Activated CD8-positive, alpha-beta T cell treated with anti-CD3 and anti-CD28 coated beads, Interleukin-2, amount 10 ng/mL, durations not matched to agents 7 days and 5 days (primary cell): ENCODE measurements around the gene PARD3B. TPM values are rescaled to one million over a fixed set of nuclear protein-coding genes. Genes with fewer than 3 reads are reported as not detected.

Experiments used
- ATAC-seq: fragments of 150-1000 bp; cut with Tn5 transposase; one replicate; pipeline ENCODE4 v1.10.0; 2021; ENCODE audit warnings: moderate library complexity
- CTCF ChIA-PET: fragments of 350-600 bp; sonication (Branson Sonifier 250); formaldehyde crosslinking; loops from one replicate; lab custom pipeline; 2021; ENCODE audit warnings: antibody characterized with exemption; lab: Charles Lee
- POLR2A ChIA-PET: fragments of 350-600 bp; sonication (Branson Sonifier 250); formaldehyde crosslinking; loops from one replicate; lab custom pipeline; 2021; ENCODE audit warnings: antibody characterized with exemption; lab: Charles Lee
- DNase-seq: peaks from one replicate; pipeline ENCODE4 v3.0.0-alpha.2; 2020
- H3K27ac Mint-ChIP-seq: one replicate; pipeline ENCODE4 v1.8.0; 2021; ENCODE audit warnings: mild to moderate bottlenecking, mixed read lengths
- H3K27me3 Mint-ChIP-seq: one replicate; pipeline ENCODE4 v1.8.0; 2021; ENCODE audit warnings: low read depth, mixed read lengths
- H3K36me3 Mint-ChIP-seq: one replicate; pipeline ENCODE4 v1.8.0; 2021; ENCODE audit warnings: low read depth, mixed read lengths
- H3K4me1 Mint-ChIP-seq: one replicate; pipeline ENCODE4 v1.8.0; 2021; ENCODE audit warnings: low read depth, mixed read lengths
- H3K4me3 Mint-ChIP-seq: one replicate; pipeline ENCODE4 v1.8.0; 2021; ENCODE audit warnings: mild to moderate bottlenecking, mixed read lengths
- H3K9me3 Mint-ChIP-seq: one replicate; pipeline ENCODE4 v1.8.0; 2022; ENCODE audit warnings: mixed read lengths; ENCODE audit not compliant: insufficient read depth
- total RNA-seq, 2 experiments: library from RNA; stranded (reverse); gene quantifications; one replicate each; pipeline ENCODE4 v1.2.3, GENCODE V29; 2021

The PARD3B gene
- total RNA-seq, 2 experiments from 2014 or later: 0.76 to 1.0 TPM

DNA sequence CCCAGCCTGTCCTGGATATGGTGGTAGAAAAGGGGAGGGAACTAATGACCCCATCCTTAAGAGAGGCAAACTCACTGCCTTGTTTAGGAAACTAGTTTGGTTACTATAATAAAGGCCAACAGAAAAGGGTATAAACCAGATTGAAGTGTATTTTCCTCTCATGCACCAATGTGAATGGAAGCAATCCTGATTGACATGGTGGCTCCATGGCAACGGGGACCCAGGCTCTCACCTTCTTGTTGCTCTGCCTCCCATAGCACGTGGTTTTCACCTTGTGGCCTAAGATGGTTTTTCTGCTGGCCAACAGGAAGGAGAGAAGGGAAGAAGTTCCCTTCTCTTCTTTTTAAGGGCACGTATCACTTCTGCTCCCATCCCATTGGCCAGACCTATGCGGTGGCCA lies 1069.7 kb downstream of the PARD3B start:
- Mint-ChIP-seq H3K27ac (no peak overlapping the region), H3K36me3 (peaks cover 4% of the 10 kb centered on the region), H3K4me3 (no peak overlapping the region), H3K4me1 (peaks cover 42% of the 10 kb centered on the region), H3K27me3 (peaks cover 9% of the 10 kb centered on the region), H3K9me3 (peaks cover 3% of the 10 kb centered on the region)
- CTCF ChIA-PET: interaction anchor here (1.4 kb wide), 1 partner anchor 61 kb away, joined by 3 read pairs; no protein-coding TSS in a partner anchor
- POLR2A ChIA-PET: interaction anchor here (0.7 kb wide), 1 partner anchor 23 kb away, joined by 5 read pairs; no protein-coding TSS in a partner anchor
- no peak for ATAC-seq
- no peak for DNase-seq

DNA sequence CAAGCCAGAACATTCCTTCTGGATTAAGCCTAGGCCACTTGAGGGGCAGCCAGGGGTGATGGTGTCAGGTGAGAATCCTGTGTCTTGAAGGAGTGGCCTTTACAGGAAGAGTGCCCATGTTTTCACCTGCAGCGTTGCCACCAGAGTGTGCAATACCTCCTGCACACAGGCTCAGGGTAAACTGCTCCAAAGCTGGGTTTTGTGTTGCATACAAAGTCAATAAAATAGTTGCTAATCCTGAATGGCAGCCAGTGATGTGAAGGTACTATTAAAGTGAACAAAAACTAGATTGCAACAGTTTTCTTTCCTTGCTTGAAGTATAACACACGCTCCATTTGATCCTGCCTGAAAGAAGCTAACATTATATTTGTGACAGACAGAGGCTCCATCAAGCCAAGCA lies 1072.6 kb downstream of the PARD3B start:
- DNase-seq (no peak), ATAC-seq (no peak)
- no peaks in the 10 kb centered on the region for H3K9me3 Mint-ChIP-seq
- no peak overlapping the region for H3K4me3 Mint-ChIP-seq
- ChIA-PET POLR2A (no interaction called here), CTCF (interaction anchor here (1.1 to 6.0 kb wide), 2 partner anchors 57 to 61 kb away, joined by 4 to 32 read pairs; no protein-coding TSS in a partner anchor)
- H3K27ac Mint-ChIP-seq: no peak overlapping the region
- H3K27me3 Mint-ChIP-seq: peaks cover 2% of the 10 kb centered on the region
- H3K36me3 Mint-ChIP-seq: no peaks in the 10 kb centered on the region
- H3K4me1 Mint-ChIP-seq: peaks cover 23% of the 10 kb centered on the region

DNA sequence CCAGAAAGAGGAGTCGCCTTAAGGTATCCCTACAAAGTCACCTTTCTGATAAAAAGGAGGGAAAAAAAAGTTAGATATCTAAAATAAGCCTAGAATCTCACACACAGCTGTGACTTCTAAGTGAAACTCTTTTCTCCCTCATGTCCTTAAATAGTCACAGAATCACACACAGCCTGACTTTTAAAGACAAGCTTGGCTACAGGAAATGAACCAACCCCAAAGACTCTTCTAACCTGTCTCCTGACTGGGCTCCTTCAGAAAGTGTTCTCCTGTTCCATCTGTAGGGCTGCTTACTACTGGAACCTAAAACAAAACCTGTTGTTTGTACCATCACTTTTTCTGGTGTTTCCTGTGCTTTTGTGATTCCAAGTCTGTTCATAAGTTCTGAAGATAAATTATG lies 1074.3 kb downstream of the PARD3B start:
- H3K4me3 Mint-ChIP-seq: no peak overlapping the region
- ChIA-PET CTCF (interaction anchor here (6.0 kb wide), 1 partner anchor 55 kb away, joined by 32 read pairs; no protein-coding TSS in a partner anchor), POLR2A (interaction anchor here (1.5 kb wide), 1 partner anchor 9 kb away, joined by 3 read pairs; no protein-coding TSS in a partner anchor)
- DNase-seq: no peak
- peak overlapping the region; percentile 8 for H3K27ac Mint-ChIP-seq
- H3K27me3 Mint-ChIP-seq: peaks cover 2% of the 10 kb centered on the region
- no peaks in the 10 kb centered on the region for H3K9me3 Mint-ChIP-seq
- ATAC-seq: peak; percentile 49
- no peaks in the 10 kb centered on the region for H3K36me3 Mint-ChIP-seq
- H3K4me1 Mint-ChIP-seq: peaks cover 7% of the 10 kb centered on the region

- ChIA-PET POLR2A (interaction anchor here (0.6 kb wide), 1 partner anchor 13 kb away, joined by 3 read pairs; no protein-coding TSS in a partner anchor), CTCF (no interaction called here)
- Mint-ChIP-seq H3K9me3 (no peaks in the 10 kb centered on the region), H3K27ac (no peak overlapping the region), H3K4me3 (no peak overlapping the region), H3K36me3 (no peaks in the 10 kb centered on the region), H3K4me1 (no peaks in the 10 kb centered on the region), H3K27me3 (no peaks in the 10 kb centered on the region)
- ATAC-seq (no peak), DNase-seq (no peak)
Observed at GRCh38 chr2:205627085-205627484, 1081.8 kb downstream of the PARD3B start.

DNA sequence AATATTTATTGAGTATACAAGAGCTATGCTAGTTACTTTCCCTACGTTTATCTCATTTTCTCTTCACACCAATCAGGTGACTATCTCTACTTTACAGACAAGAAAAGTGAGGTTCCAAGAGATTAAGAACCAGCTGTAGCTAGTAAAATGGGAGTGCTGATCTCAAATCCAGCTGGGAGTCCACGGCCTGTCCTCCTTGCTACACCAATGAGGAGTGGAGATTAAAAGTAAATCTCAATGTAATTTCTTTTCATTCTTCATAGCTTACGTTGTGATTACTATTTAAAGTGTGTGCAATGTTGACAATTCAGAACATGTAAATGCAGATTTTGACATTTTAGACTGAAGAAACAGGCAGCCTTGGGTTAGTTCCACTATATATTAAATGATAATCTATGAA lies 1083.1 kb downstream of the PARD3B start:
- Mint-ChIP-seq H3K27me3 (no peaks in the 10 kb centered on the region), H3K36me3 (no peaks in the 10 kb centered on the region), H3K27ac (no peak overlapping the region), H3K4me1 (no peaks in the 10 kb centered on the region), H3K4me3 (no peak overlapping the region), H3K9me3 (no peaks in the 10 kb centered on the region)
- DNase-seq (no peak), ATAC-seq (no peak)
- ChIA-PET CTCF (no interaction called here), POLR2A (interaction anchor here (1.0 kb wide), 1 partner anchor 10 kb away, joined by 3 read pairs; no protein-coding TSS in a partner anchor)

DNA sequence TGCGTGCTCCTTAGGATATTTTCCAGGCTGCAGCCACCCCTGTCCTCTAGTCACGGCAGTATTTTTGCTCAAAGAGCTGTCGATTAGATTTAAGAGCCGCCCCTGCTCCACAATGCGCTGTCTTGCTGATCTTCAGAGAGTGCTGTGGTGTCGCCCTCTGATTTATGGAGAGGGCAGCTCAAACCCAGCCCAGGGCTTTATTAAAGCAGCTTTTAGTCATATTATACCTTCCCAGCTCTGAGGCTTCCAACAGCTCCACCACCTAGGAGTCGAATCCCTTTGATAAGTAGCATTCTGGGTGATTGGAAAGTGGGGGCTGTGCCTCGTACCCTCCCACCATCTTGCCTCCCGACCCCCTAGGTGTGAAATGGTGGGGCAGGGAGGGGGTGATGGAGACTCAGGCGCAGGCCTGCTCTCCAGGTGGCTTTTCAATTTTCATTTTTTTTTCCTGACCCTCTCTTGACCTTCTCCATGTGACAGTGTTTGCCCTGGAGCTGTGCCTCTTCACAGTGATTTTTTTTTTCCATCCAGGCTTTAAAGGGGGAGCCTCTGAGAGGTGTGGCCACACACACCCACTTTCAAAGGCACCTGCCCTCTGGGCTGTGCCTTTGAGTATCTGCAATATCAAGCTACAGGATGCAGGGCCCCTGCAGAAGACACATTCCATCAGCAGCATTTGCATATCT lies 1084.0 kb downstream of the PARD3B start:
- DNase-seq (no peak), ATAC-seq (no peak)
- Mint-ChIP-seq H3K4me1 (no peaks in the 10 kb centered on the region), H3K36me3 (no peaks in the 10 kb centered on the region), H3K4me3 (no peak overlapping the region), H3K27me3 (no peaks in the 10 kb centered on the region), H3K9me3 (no peaks in the 10 kb centered on the region), H3K27ac (no peak overlapping the region)
- POLR2A ChIA-PET: interaction anchor here (1.0 kb wide), 1 partner anchor 10 kb away, joined by 3 read pairs; no protein-coding TSS in a partner anchor
- CTCF ChIA-PET: no interaction called here

GRCh38 chr2:205633994-205634393 lies 1088.7 kb downstream of the PARD3B start:
- Mint-ChIP-seq H3K9me3 (no peaks in the 10 kb centered on the region), H3K27me3 (no peaks in the 10 kb centered on the region), H3K27ac (no peak overlapping the region), H3K4me3 (no peak overlapping the region), H3K4me1 (peaks cover 17% of the 10 kb centered on the region), H3K36me3 (no peaks in the 10 kb centered on the region)
- no peak for ATAC-seq
- no peak for DNase-seq
- CTCF ChIA-PET: no interaction called here
- POLR2A ChIA-PET: no interaction called here

DNA sequence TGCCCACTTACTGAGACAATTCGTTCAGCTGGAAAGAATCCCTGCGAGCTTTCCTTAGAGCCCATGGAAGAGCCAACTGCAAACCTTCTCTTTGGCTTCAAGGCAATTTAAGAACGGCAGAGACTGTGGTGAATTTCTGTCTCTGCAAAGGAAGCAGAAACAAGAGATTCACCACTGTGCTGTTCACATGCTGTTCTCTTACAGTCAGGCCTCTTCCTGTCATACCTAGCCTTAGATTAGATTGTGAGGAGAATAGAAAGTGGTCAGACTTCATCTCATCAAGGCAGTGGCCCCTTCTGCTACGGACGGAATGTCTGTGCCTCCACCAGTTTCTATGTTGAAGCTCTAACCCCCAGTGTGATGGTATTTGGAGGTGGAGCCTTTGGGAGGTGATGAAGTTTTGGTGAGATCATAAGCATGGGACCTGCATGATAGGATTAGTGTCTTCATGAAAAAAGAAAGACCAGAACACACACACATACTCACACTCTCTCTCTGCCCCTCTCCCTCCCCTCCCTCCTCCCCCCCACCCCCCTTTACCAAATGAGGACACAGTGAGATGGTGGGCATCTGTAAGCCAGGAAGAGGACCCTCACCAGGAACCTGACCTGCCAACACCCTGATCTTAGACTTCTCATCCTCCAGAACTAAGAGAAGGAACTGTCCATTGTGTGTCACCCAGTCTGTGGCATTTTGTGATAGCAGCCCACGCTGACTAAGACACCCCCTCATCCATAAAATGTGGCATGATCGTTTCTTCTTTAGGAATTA lies 1091.5 kb downstream of the PARD3B start:
- H3K9me3 Mint-ChIP-seq: peaks cover 4% of the 10 kb centered on the region
- POLR2A ChIA-PET: no interaction called here
- DNase-seq: no peak

GRCh38 chr2:205637320-205637602 lies 1092.0 kb downstream of the PARD3B start:
- POLR2A ChIA-PET: interaction anchor here (0.6 kb wide), 1 partner anchor 23 kb away, joined by 5 read pairs; no protein-coding TSS in a partner anchor
- no peak for DNase-seq

More for the DNA sequence above, 1091.5 kb downstream of the PARD3B start:
- no peak for ATAC-seq
- H3K27ac Mint-ChIP-seq: peak overlapping the region; percentile 60
- H3K36me3 Mint-ChIP-seq: no peaks in the 10 kb centered on the region
- no peak overlapping the region for H3K4me3 Mint-ChIP-seq
- H3K4me1 Mint-ChIP-seq: peaks cover 17% of the 10 kb centered on the region
- CTCF ChIA-PET: interaction anchor here (1.3 to 1.4 kb wide), 2 partner anchors 43 to 765 kb away, joined by 3 read pairs; no protein-coding TSS in a partner anchor
- peaks cover 4% of the 10 kb centered on the region for H3K27me3 Mint-ChIP-seq

DNA sequence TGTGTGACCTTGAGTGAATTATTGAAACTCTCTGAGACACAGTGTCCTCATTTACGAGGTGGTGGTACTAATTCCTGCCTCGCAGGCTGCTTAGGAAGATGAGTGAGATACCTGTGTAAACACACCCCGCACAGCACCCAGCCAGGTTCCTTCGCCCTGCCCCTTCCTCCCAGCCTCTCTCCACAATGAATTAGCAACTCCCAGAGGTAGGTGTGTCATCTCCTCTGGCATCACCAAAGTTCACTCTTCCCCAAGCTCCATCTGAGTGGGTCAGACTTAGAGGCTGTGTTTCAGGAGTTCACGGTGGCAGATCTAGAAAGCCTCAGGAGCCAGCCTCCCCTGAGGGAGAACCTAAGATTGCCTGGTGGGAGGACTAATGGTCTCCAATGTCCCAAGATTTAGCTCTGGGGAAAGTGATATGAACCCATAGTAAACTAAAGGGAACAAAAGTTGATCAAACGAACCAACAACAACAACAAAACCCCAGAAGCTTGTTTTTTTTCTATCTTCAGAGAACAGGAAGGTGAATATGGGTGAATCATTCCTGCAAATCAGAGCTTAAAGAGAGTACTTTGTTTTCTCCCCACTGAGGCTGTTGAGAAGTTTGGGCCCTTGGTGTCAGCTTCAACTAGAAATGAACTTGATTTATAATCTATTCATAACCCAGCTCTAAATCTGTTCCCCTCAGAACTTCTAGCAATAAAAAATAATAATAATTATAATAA lies 1092.7 kb downstream of the PARD3B start:
- H3K9me3 Mint-ChIP-seq: peaks cover 4% of the 10 kb centered on the region
- ChIA-PET POLR2A (interaction anchor here (0.6 to 0.7 kb wide), 2 partner anchors 23 to 343 kb away, joined by 4 to 5 read pairs; no protein-coding TSS in a partner anchor), CTCF (no interaction called here)
- peaks cover 4% of the 10 kb centered on the region for H3K27me3 Mint-ChIP-seq
- no peaks in the 10 kb centered on the region for H3K36me3 Mint-ChIP-seq
- ATAC-seq: no peak
- no peak overlapping the region for H3K27ac Mint-ChIP-seq
- H3K4me1 Mint-ChIP-seq: peaks cover 17% of the 10 kb centered on the region
- no peak for DNase-seq
- H3K4me3 Mint-ChIP-seq: no peak overlapping the region

More at GRCh38 chr2:205637320-205637602, 1092.0 kb downstream of the PARD3B start:
- no peak overlapping the region for H3K27ac Mint-ChIP-seq
- peaks cover 4% of the 10 kb centered on the region for H3K27me3 Mint-ChIP-seq
- H3K36me3 Mint-ChIP-seq: no peaks in the 10 kb centered on the region
- no peak overlapping the region for H3K4me3 Mint-ChIP-seq
- H3K4me1 Mint-ChIP-seq: peaks cover 17% of the 10 kb centered on the region
- peaks cover 4% of the 10 kb centered on the region for H3K9me3 Mint-ChIP-seq
- CTCF ChIA-PET: interaction anchor here (1.3 to 1.4 kb wide), 2 partner anchors 42 to 765 kb away, joined by 3 read pairs; no protein-coding TSS in a partner anchor
- ATAC-seq: no peak

DNA sequence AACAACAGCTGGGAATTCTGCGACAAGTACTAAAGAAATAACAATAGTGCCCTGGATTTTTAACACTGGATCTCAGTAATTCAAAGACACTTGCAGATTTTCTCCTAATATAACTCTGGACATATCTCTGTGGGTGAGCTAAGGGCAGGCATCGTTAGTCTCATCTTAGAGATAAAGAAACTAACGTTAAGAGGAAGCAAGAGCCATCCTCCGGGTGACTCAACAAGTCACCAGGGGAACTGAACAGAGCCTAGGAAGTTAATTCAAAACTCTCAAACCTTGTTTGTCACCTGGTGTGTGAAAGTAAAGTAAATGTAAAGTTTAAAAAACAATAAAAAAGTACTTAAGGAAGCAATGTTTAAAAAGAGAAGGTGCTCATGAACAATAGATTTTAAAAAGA lies 1095.4 kb downstream of the PARD3B start:
- peaks cover 4% of the 10 kb centered on the region for H3K9me3 Mint-ChIP-seq
- CTCF ChIA-PET: interaction anchor here (1.3 kb wide), 1 partner anchor 38 kb away, joined by 3 read pairs; no protein-coding TSS in a partner anchor

More for the DNA sequence above, 1095.4 kb downstream of the PARD3B start:
- H3K27ac Mint-ChIP-seq: no peak overlapping the region
- POLR2A ChIA-PET: no interaction called here
- peaks cover 17% of the 10 kb centered on the region for H3K4me1 Mint-ChIP-seq
- no peaks in the 10 kb centered on the region for H3K36me3 Mint-ChIP-seq
- ATAC-seq (no peak), DNase-seq (no peak)
- H3K27me3 Mint-ChIP-seq: peaks cover 8% of the 10 kb centered on the region
- H3K4me3 Mint-ChIP-seq: no peak overlapping the region
